GM21717 (cell line): Measurements from ENCODE around the gene FBXW9.
A peak's percentile ranks its signal among the peaks of the same experiment; 100 is the strongest.
"Not testable (repeated sequence)": the region's sequence is repeated elsewhere in the genome, so short reads cannot be mapped to it uniquely, and the experiment has no call there.

Source experiments
- ATAC-seq: cut with Tn5 transposase; IDR thresholded peaks from one replicate; pipeline ENCODE4 v1.9.1; 2021; ENCODE audit warnings: mild to moderate bottlenecking, moderate library complexity; ENCODE audit not compliant: unreplicated experiment

FBXW9 gene

GRCh38 chr19:12696366-12697335 is at the start of gene FBXW9:
TSS of gene FBXW9 (minus strand) at chr19:12696631. CDS start at chr19:12696581, 50 bp downstream.
- peak; percentile 34 for ATAC-seq

- no peak for ATAC-seq
Measured at GRCh38 chr19:12745166-12745897, 48.9 kb upstream of the FBXW9 start.

GRCh38 chr19:12737835-12738351 is 41.5 kb upstream of the FBXW9 start:
- no peak for ATAC-seq

GRCh38 chr19:12736995-12737834 is 40.8 kb upstream of the FBXW9 start, which contains the start of gene GET3:
TSS of gene GET3 (plus strand) at chr19:12737497. CDS start at chr19:12737506, 9 bp downstream.
- ATAC-seq = peak; percentile 52

- ATAC-seq = no peak
Measured at GRCh38 chr19:12733369-12734214, 37.2 kb upstream of the FBXW9 start.

GRCh38 chr19:12731337-12731736 is 34.9 kb upstream of the FBXW9 start:
- ATAC-seq = no peak

- no peak for ATAC-seq
Measured at GRCh38 chr19:12730064-12730463, 33.6 kb upstream of the FBXW9 start.

- ATAC-seq = no peak
Measured at GRCh38 chr19:12727745-12728433, 31.5 kb upstream of the FBXW9 start.

GRCh38 chr19:12726988-12727316 is 30.5 kb upstream of the FBXW9 start:
- no peak for ATAC-seq

GRCh38 chr19:12725612-12726011 is 29.2 kb upstream of the FBXW9 start:
- ATAC-seq = not testable (repeated sequence)

GRCh38 chr19:12723641-12724426 is 27.4 kb upstream of the FBXW9 start, which contains the start of gene TNPO2:
TSS of gene TNPO2 (minus strand) at chr19:12723932. CDS start at chr19:12720977, 2,955 bp downstream.
- no peak for ATAC-seq

GRCh38 chr19:12723381-12723640 is 26.9 kb upstream of the FBXW9 start:
- ATAC-seq = no peak

GRCh38 chr19:12722566-12723380 is 26.3 kb upstream of the FBXW9 start:
- ATAC-seq = peak; percentile 54

- peak; percentile 17 for ATAC-seq
Measured at GRCh38 chr19:12721656-12722565, 25.5 kb upstream of the FBXW9 start.

- no peak for ATAC-seq
Measured at GRCh38 chr19:12720851-12721655, 24.6 kb upstream of the FBXW9 start.

- no peak for ATAC-seq
Measured at GRCh38 chr19:12720296-12720695, 23.9 kb upstream of the FBXW9 start.
